ENCODE measurements around the gene SEMA4C. TPM values are rescaled to one million over a fixed set of nuclear protein-coding genes. Genes with fewer than 3 reads are reported as not detected.

SEMA4C gene
- polyA plus RNA-seq, 2 donors, result 13.1 to 14.2 TPM

DNA sequence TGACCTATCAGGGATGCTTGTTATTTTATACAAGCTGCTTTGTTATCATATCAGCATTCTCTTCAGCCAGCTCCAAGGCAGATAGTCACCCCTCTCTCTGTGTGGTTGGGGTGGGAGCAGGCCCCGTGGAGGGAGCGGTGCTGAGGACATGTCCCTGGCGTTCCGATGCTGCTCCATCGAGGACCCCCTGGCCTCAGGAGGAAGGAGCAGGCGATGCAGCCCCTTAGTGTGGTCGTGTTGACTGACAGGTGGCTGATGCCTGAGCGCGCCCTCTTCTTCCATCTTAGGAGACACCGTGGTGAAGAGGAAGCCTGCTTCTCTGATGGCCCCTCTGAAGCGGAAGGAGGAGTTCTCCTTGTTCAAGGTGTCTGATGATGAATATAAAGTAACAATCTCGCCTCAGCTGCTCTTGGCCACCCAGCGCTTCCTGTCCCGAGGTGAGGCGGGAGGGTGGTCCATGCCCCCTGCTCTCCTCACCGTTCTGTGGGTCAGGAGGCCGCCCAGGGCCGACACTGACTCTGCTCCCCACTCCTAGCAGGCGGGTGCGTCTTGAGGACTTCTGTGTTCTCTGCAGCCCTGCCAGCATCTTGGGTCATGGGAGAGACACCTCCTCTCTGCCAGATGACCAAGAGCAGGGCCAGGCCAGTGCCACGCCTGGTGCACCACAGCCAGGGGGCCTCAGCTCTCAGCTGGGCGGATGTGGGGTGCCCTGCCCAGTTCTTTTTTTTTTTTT lies 43.2 kb downstream of the SEMA4C start:
- 92 to 94% methylated on average over 22 of the region's 22 CpGs for WGBS, 2 donors
- Histone ChIP-seq H3K4me3 (ENCODE audit: low read depth in 1 of 2, low read length in 2 of 2) (no peak overlapping the region), H3K27me3 (ENCODE audit: control insufficient read depth in 1 of 2, insufficient read depth in 2 of 2, low read length in 2 of 2) (no peaks in the 10 kb centered on the region), H3K9me3 (ENCODE audit: control insufficient read depth in 2 of 2, insufficient read depth in 1 of 2, low read depth in 1 of 2, low read length in 1 of 2) (no peaks in the 10 kb centered on the region), H3K27ac (ENCODE audit: low read depth in 2 of 2, low read length in 1 of 2) (no peak overlapping the region), H3K4me1 (ENCODE audit: control insufficient read depth in 2 of 2, insufficient read depth in 2 of 2, low read length in 1 of 2) (peaks cover 3% of the 10 kb centered on the region in 2 donors), H3K36me3 (ENCODE audit: control insufficient read depth in 2 of 2, insufficient read depth in 2 of 2, low read length in 1 of 2) (peaks cover 28 to 38% of the 10 kb centered on the region in 2 donors)

DNA sequence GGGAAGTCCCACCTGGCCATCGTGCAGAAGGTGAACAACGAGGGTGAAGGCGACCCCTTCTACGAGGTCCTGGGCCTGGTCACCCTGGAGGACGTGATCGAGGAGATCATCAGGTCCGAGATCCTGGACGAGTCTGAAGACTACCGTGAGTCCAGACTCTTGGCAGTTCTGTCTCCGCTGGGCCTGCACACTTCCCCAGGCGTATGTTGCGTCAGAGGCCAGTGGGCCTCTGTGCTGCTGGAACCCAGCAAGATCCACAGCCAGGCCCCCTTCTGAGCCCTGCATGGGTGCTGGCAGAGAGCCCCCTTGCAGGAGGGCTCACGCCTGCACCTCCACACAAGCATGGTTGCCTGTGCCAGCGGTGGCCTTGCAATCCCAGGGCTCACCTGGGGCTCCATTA lies 44.8 kb downstream of the SEMA4C start:
- H3K27me3 ChIP-seq (ENCODE audit: control insufficient read depth in 1 of 2, insufficient read depth in 2 of 2, low read length in 2 of 2), result no peaks in the 10 kb centered on the region
- H3K36me3 ChIP-seq (ENCODE audit: control insufficient read depth in 2 of 2, insufficient read depth in 2 of 2, low read length in 1 of 2), result peaks cover 19 to 35% of the 10 kb centered on the region in 2 donors
- no peaks in the 10 kb centered on the region for H3K9me3 ChIP-seq (ENCODE audit: control insufficient read depth in 2 of 2, insufficient read depth in 1 of 2, low read depth in 1 of 2, low read length in 1 of 2)
- peaks cover 3% of the 10 kb centered on the region in 2 donors for H3K4me1 ChIP-seq (ENCODE audit: control insufficient read depth in 2 of 2, insufficient read depth in 2 of 2, low read length in 1 of 2)
- H3K4me3 ChIP-seq (ENCODE audit: low read depth in 1 of 2, low read length in 2 of 2), result no peak overlapping the region
- 91 to 95% methylated on average over 14 of the region's 14 CpGs for WGBS, 2 donors
- H3K27ac ChIP-seq (ENCODE audit: low read depth in 2 of 2, low read length in 1 of 2), result no peak overlapping the region

- H3K36me3 ChIP-seq (ENCODE audit: control insufficient read depth in 2 of 2, insufficient read depth in 2 of 2, low read length in 1 of 2), result peaks cover 14 to 35% of the 10 kb centered on the region in 2 donors
- H3K4me1 ChIP-seq (ENCODE audit: control insufficient read depth in 2 of 2, insufficient read depth in 2 of 2, low read length in 1 of 2), result peaks cover 7 to 10% of the 10 kb centered on the region in 2 donors
- WGBS, 2 donors, result 54 to 65% methylated on average over 6 of the region's 6 CpGs
- H3K27ac ChIP-seq (ENCODE audit: low read depth in 2 of 2, low read length in 1 of 2), result no peak overlapping the region
- no peaks in the 10 kb centered on the region for H3K9me3 ChIP-seq (ENCODE audit: control insufficient read depth in 2 of 2, insufficient read depth in 1 of 2, low read depth in 1 of 2, low read length in 1 of 2)
- no peaks in the 10 kb centered on the region for H3K27me3 ChIP-seq (ENCODE audit: control insufficient read depth in 1 of 2, insufficient read depth in 2 of 2, low read length in 2 of 2)
- no peak overlapping the region for H3K4me3 ChIP-seq (ENCODE audit: low read depth in 1 of 2, low read length in 2 of 2)
Observed at GRCh38 chr2:96824079-96824870, 45.6 kb downstream of the SEMA4C start.

DNA sequence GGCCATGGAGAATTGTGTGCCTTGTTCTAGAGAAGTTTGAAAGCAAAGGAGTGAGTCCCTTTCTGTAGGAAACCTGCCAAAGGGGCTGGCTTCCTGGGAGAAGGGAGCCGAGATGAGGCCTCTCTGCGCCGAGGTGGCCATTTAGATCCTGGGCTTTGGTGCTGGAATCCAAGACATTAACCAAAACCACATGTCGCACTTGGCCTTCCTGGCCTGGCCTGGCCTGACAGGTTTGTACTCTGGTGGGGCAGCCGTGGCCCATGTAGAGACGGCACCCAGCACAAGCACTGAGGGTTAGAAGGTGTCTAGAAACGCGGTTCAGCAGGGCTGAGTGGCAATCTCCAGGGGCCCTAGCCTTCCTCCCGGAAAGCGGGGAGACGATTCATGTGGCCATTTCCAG lies 46.7 kb downstream of the SEMA4C start:
- Histone ChIP-seq H3K27ac (ENCODE audit: low read depth in 2 of 2, low read length in 1 of 2) (no peak overlapping the region), H3K4me1 (ENCODE audit: control insufficient read depth in 2 of 2, insufficient read depth in 2 of 2, low read length in 1 of 2) (peaks cover 10 to 19% of the 10 kb centered on the region in 2 donors), H3K27me3 (ENCODE audit: control insufficient read depth in 1 of 2, insufficient read depth in 2 of 2, low read length in 2 of 2) (no peaks in the 10 kb centered on the region), H3K4me3 (ENCODE audit: low read depth in 1 of 2, low read length in 2 of 2) (no peak overlapping the region), H3K36me3 (ENCODE audit: control insufficient read depth in 2 of 2, insufficient read depth in 2 of 2, low read length in 1 of 2) (peaks cover 10 to 27% of the 10 kb centered on the region in 2 donors), H3K9me3 (ENCODE audit: control insufficient read depth in 2 of 2, insufficient read depth in 1 of 2, low read depth in 1 of 2, low read length in 1 of 2) (no peaks in the 10 kb centered on the region)
- WGBS, 2 donors, result 81 to 85% methylated on average over 11 of the region's 11 CpGs

- whole genome bisulfite sequencing, 2 donors, result 64 to 76% methylated on average over 4 of the region's 4 CpGs
- H3K9me3 ChIP-seq (ENCODE audit: control insufficient read depth in 2 of 2, insufficient read depth in 1 of 2, low read depth in 1 of 2, low read length in 1 of 2), result no peaks in the 10 kb centered on the region
- H3K27me3 ChIP-seq (ENCODE audit: control insufficient read depth in 1 of 2, insufficient read depth in 2 of 2, low read length in 2 of 2), result no peaks in the 10 kb centered on the region
- peaks cover 8 to 23% of the 10 kb centered on the region in 2 donors for H3K36me3 ChIP-seq (ENCODE audit: control insufficient read depth in 2 of 2, insufficient read depth in 2 of 2, low read length in 1 of 2)
- H3K4me3 ChIP-seq (ENCODE audit: low read depth in 1 of 2, low read length in 2 of 2), result no peak overlapping the region
- no peak overlapping the region for H3K27ac ChIP-seq (ENCODE audit: low read depth in 2 of 2, low read length in 1 of 2)
- peaks cover 10 to 22% of the 10 kb centered on the region in 2 donors for H3K4me1 ChIP-seq (ENCODE audit: control insufficient read depth in 2 of 2, insufficient read depth in 2 of 2, low read length in 1 of 2)
Observed at GRCh38 chr2:96822786-96823185, 47.1 kb downstream of the SEMA4C start.

GRCh38 chr2:96821113-96821675 lies 48.7 kb downstream of the SEMA4C start:
- Histone ChIP-seq H3K4me1 (ENCODE audit: control insufficient read depth in 2 of 2, insufficient read depth in 2 of 2, low read length in 1 of 2) (peaks cover 14 to 27% of the 10 kb centered on the region in 2 donors), H3K36me3 (ENCODE audit: control insufficient read depth in 2 of 2, insufficient read depth in 2 of 2, low read length in 1 of 2) (peaks cover 1 to 13% of the 10 kb centered on the region in 2 donors), H3K27ac (ENCODE audit: low read depth in 2 of 2, low read length in 1 of 2) (no peak overlapping the region), H3K9me3 (ENCODE audit: control insufficient read depth in 2 of 2, insufficient read depth in 1 of 2, low read depth in 1 of 2, low read length in 1 of 2) (no peaks in the 10 kb centered on the region), H3K27me3 (ENCODE audit: control insufficient read depth in 1 of 2, insufficient read depth in 2 of 2, low read length in 2 of 2) (no peaks in the 10 kb centered on the region), H3K4me3 (ENCODE audit: low read depth in 1 of 2, low read length in 2 of 2) (no peak overlapping the region)
- 59 to 82% methylated on average over 11 of the region's 11 CpGs for WGBS, 2 donors

GRCh38 chr2:96819876-96820511 lies 49.9 kb downstream of the SEMA4C start:
- H3K4me1 ChIP-seq (ENCODE audit: control insufficient read depth in 2 of 2, insufficient read depth in 2 of 2, low read length in 1 of 2), result peaks cover 14 to 27% of the 10 kb centered on the region in 2 donors
- no peak overlapping the region for H3K4me3 ChIP-seq (ENCODE audit: low read depth in 1 of 2, low read length in 2 of 2)
- WGBS, 2 donors, result 81 to 88% methylated on average over 12 of the region's 12 CpGs

DNA sequence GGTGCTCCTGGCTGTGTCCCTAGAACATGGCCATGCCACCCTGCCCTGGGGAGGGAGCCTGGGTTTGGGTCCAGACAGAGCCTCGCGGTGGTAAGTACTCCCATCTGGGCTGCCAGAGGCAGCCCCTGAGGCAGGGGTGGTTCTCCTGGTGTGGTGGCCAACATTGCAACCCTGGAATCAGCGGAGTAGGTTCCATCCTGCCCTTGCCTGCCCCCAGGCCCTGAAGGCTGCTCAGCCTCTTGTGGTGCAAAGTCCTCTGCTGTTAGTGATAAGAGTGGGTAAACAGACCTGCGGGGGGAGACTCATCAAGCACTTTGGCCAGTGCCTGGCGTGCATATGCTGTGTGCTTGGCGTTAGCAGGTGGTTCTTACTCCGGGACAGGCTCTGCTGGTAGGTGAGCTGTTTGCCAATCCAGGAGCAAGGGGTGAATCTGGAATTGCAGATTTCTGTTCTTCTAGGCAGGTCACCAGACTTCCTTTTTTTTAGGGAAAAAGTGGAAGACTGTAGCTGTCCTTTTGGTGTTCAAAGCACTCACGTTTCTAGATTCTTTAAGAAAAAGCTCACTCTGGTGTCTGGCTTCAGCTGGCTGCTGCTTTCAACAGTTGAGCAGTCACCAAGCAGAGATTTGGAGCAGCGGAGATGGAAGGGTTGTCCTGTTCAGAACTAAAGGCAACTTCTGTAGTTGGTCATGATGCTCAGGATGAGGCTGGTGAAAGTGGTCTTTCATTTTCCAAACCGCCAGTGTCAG lies 50.6 kb downstream of the SEMA4C start:
- Histone ChIP-seq H3K9me3 (ENCODE audit: control insufficient read depth in 2 of 2, insufficient read depth in 1 of 2, low read depth in 1 of 2, low read length in 1 of 2) (no peaks in the 10 kb centered on the region), H3K27me3 (ENCODE audit: control insufficient read depth in 1 of 2, insufficient read depth in 2 of 2, low read length in 2 of 2) (no peaks in the 10 kb centered on the region), H3K4me1 (ENCODE audit: control insufficient read depth in 2 of 2, insufficient read depth in 2 of 2, low read length in 1 of 2) (peaks cover 14 to 27% of the 10 kb centered on the region in 2 donors), H3K4me3 (ENCODE audit: low read depth in 1 of 2, low read length in 2 of 2) (no peak overlapping the region), H3K27ac (ENCODE audit: low read depth in 2 of 2, low read length in 1 of 2) (no peak overlapping the region), H3K36me3 (ENCODE audit: control insufficient read depth in 2 of 2, insufficient read depth in 2 of 2, low read length in 1 of 2) (peaks cover 0 to 7% of the 10 kb centered on the region in 2 donors)
- 51 to 58% methylated on average over 10 of the region's 10 CpGs for WGBS, 2 donors

More at GRCh38 chr2:96819876-96820511, 49.9 kb downstream of the SEMA4C start:
- H3K27me3 ChIP-seq (ENCODE audit: control insufficient read depth in 1 of 2, insufficient read depth in 2 of 2, low read length in 2 of 2), result no peaks in the 10 kb centered on the region
- no peaks in the 10 kb centered on the region for H3K9me3 ChIP-seq (ENCODE audit: control insufficient read depth in 2 of 2, insufficient read depth in 1 of 2, low read depth in 1 of 2, low read length in 1 of 2)
- peaks cover 0 to 10% of the 10 kb centered on the region in 2 donors for H3K36me3 ChIP-seq (ENCODE audit: control insufficient read depth in 2 of 2, insufficient read depth in 2 of 2, low read length in 1 of 2)
- H3K27ac ChIP-seq (ENCODE audit: low read depth in 2 of 2, low read length in 1 of 2), result no peak overlapping the region

GRCh38 chr2:96817882-96818281 lies 52.0 kb downstream of the SEMA4C start:
- 58 to 87% methylated on average over 8 of the region's 8 CpGs for WGBS, 2 donors
- H3K27ac ChIP-seq (ENCODE audit: low read depth in 2 of 2, low read length in 1 of 2), result no peak overlapping the region
- no peaks in the 10 kb centered on the region for H3K9me3 ChIP-seq (ENCODE audit: control insufficient read depth in 2 of 2, insufficient read depth in 1 of 2, low read depth in 1 of 2, low read length in 1 of 2)
- H3K4me3 ChIP-seq (ENCODE audit: low read depth in 1 of 2, low read length in 2 of 2), result peak overlapping the region in 1 of 2 donors; percentile 70
- H3K27me3 ChIP-seq (ENCODE audit: control insufficient read depth in 1 of 2, insufficient read depth in 2 of 2, low read length in 2 of 2), result no peaks in the 10 kb centered on the region
- peaks cover 0 to under 1% of the 10 kb centered on the region in 2 donors for H3K36me3 ChIP-seq (ENCODE audit: control insufficient read depth in 2 of 2, insufficient read depth in 2 of 2, low read length in 1 of 2)
- H3K4me1 ChIP-seq (ENCODE audit: control insufficient read depth in 2 of 2, insufficient read depth in 2 of 2, low read length in 1 of 2), result peaks cover 14 to 26% of the 10 kb centered on the region in 2 donors

All from esophagus (tissue), 2 donors.